Muscle layer of colon (tissue), 2 donors: ENCODE results near the gene ANKRD66.

ENCODE experiments used
- H3K27ac ChIP-seq: one replicate; pipeline ENCODE4 v1.7.0; 2013; ENCODE audit warnings: low read depth, mild to moderate bottlenecking, low read length, moderate library complexity
- H3K27me3 ChIP-seq, 2 donors: one replicate each; pipeline ENCODE4 v1.7.0; 2013; ENCODE audit warnings: low read length in 2 of 2, mild to moderate bottlenecking in 2 of 2; ENCODE audit not compliant: insufficient read depth in 2 of 2, control insufficient read depth in 1 of 2
- H3K36me3 ChIP-seq: one replicate; pipeline ENCODE4 v1.7.0; 2013; ENCODE audit warnings: mild to moderate bottlenecking, low read length; ENCODE audit not compliant: insufficient read depth
- H3K4me1 ChIP-seq: one replicate; pipeline ENCODE4 v1.7.0; 2013; ENCODE audit warnings: mild to moderate bottlenecking, low read length; ENCODE audit not compliant: insufficient read depth
- H3K4me3 ChIP-seq, 2 donors: one replicate each; pipeline ENCODE4 v1.7.0; 2013; ENCODE audit warnings: low read length in 2 of 2, low read depth in 1 of 2, mild to moderate bottlenecking in 1 of 2, moderate library complexity in 1 of 2
- H3K9ac ChIP-seq: one replicate; pipeline ENCODE4 v1.7.0; 2013; ENCODE audit warnings: low read length
- H3K9me3 ChIP-seq: one replicate; pipeline ENCODE4 v1.7.0; 2013; ENCODE audit warnings: mild to moderate bottlenecking, low read length
- donor health status: abdominal sarcoma.
- donor health status: Adenocarcinoma of cecum.

The ANKRD66 gene

GRCh38 chr6:46746696-46747095 lies at the start of gene ANKRD66:
Gene ANKRD66 (plus strand): TSS chr6:46746933. CDS start chr6:46751949, 5,016 bp downstream.
- Histone ChIP-seq H3K9ac (no peak within 1 kb of the TSS), H3K36me3 (no peaks in the 10 kb centered on the region), H3K9me3 (no peaks in the 10 kb centered on the region), H3K27ac (no peak within 1 kb of the TSS), H3K4me3 (no peak within 1 kb of the TSS), H3K4me1 (no peaks in the 10 kb centered on the region), H3K27me3 (no peaks in the 10 kb centered on the region)

- no peak overlapping the region for H3K4me3 ChIP-seq
- H3K36me3 ChIP-seq, result no peaks in the 10 kb centered on the region
- H3K27me3 ChIP-seq, result no peaks in the 10 kb centered on the region
- H3K9ac ChIP-seq, result no peak overlapping the region
- H3K4me1 ChIP-seq, result no peaks in the 10 kb centered on the region
- H3K27ac ChIP-seq, result no peak overlapping the region
- no peaks in the 10 kb centered on the region for H3K9me3 ChIP-seq
These were observed 46.8 kb upstream of the ANKRD66 start for GRCh38 chr6:46699970-46700369.

GRCh38 chr6:46704562-46704961 lies 42.2 kb upstream of the ANKRD66 start:
- no peaks in the 10 kb centered on the region for H3K9me3 ChIP-seq
- no peak overlapping the region for H3K27ac ChIP-seq
- H3K4me1 ChIP-seq, result no peaks in the 10 kb centered on the region
- no peak overlapping the region for H3K9ac ChIP-seq
- H3K36me3 ChIP-seq, result no peaks in the 10 kb centered on the region
- H3K4me3 ChIP-seq, result no peak overlapping the region
- no peaks in the 10 kb centered on the region for H3K27me3 ChIP-seq

GRCh38 chr6:46706464-46706863 lies 40.3 kb upstream of the ANKRD66 start:
- H3K4me1 ChIP-seq, result no peaks in the 10 kb centered on the region
- H3K9ac ChIP-seq, result no peak overlapping the region
- H3K27ac ChIP-seq, result no peak overlapping the region
- no peak overlapping the region for H3K4me3 ChIP-seq
- H3K27me3 ChIP-seq, result no peaks in the 10 kb centered on the region
- H3K36me3 ChIP-seq, result no peaks in the 10 kb centered on the region
- no peaks in the 10 kb centered on the region for H3K9me3 ChIP-seq

- H3K36me3 ChIP-seq, result no peaks in the 10 kb centered on the region
- H3K27me3 ChIP-seq, result no peaks in the 10 kb centered on the region
- no peak overlapping the region for H3K9ac ChIP-seq
- no peaks in the 10 kb centered on the region for H3K9me3 ChIP-seq
- no peaks in the 10 kb centered on the region for H3K4me1 ChIP-seq
- no peak overlapping the region for H3K4me3 ChIP-seq
- H3K27ac ChIP-seq, result no peak overlapping the region
These were observed 35.2 kb upstream of the ANKRD66 start for GRCh38 chr6:46711491-46711890.

GRCh38 chr6:46715141-46715540 lies 31.6 kb upstream of the ANKRD66 start:
- H3K4me1 ChIP-seq, result no peaks in the 10 kb centered on the region
- no peaks in the 10 kb centered on the region for H3K36me3 ChIP-seq
- no peak overlapping the region for H3K4me3 ChIP-seq
- no peaks in the 10 kb centered on the region for H3K9me3 ChIP-seq
- H3K27ac ChIP-seq, result no peak overlapping the region
- H3K27me3 ChIP-seq, result no peaks in the 10 kb centered on the region
- H3K9ac ChIP-seq, result no peak overlapping the region

- Histone ChIP-seq H3K27me3 (no peaks in the 10 kb centered on the region), H3K27ac (no peak overlapping the region), H3K4me1 (no peaks in the 10 kb centered on the region), H3K9ac (no peak overlapping the region), H3K9me3 (no peaks in the 10 kb centered on the region), H3K4me3 (no peak overlapping the region), H3K36me3 (no peaks in the 10 kb centered on the region)
These were observed 27.6 kb upstream of the ANKRD66 start for GRCh38 chr6:46719099-46719498.

- no peaks in the 10 kb centered on the region for H3K36me3 ChIP-seq
- H3K4me3 ChIP-seq, result no peak overlapping the region
- H3K27me3 ChIP-seq, result no peaks in the 10 kb centered on the region
- no peaks in the 10 kb centered on the region for H3K9me3 ChIP-seq
- no peak overlapping the region for H3K27ac ChIP-seq
- no peaks in the 10 kb centered on the region for H3K4me1 ChIP-seq
- H3K9ac ChIP-seq, result no peak overlapping the region
These were observed 26.3 kb upstream of the ANKRD66 start for GRCh38 chr6:46720401-46720800.

GRCh38 chr6:46729787-46730326 lies 16.9 kb upstream of the ANKRD66 start:
- H3K27ac ChIP-seq, result no peak overlapping the region
- H3K27me3 ChIP-seq, result no peaks in the 10 kb centered on the region
- H3K4me3 ChIP-seq, result no peak overlapping the region
- H3K9ac ChIP-seq, result no peak overlapping the region
- no peaks in the 10 kb centered on the region for H3K9me3 ChIP-seq
- no peaks in the 10 kb centered on the region for H3K4me1 ChIP-seq
- no peaks in the 10 kb centered on the region for H3K36me3 ChIP-seq

- no peaks in the 10 kb centered on the region for H3K36me3 ChIP-seq
- H3K4me3 ChIP-seq, result no peak overlapping the region
- H3K4me1 ChIP-seq, result no peaks in the 10 kb centered on the region
- H3K9ac ChIP-seq, result no peak overlapping the region
- H3K27ac ChIP-seq, result no peak overlapping the region
- no peaks in the 10 kb centered on the region for H3K9me3 ChIP-seq
- H3K27me3 ChIP-seq, result peaks cover 0 to 1% of the 10 kb centered on the region in 2 donors
These were observed 15.7 kb upstream of the ANKRD66 start for GRCh38 chr6:46730921-46731461.

- peaks cover 6 to 10% of the 10 kb centered on the region in 2 donors for H3K27me3 ChIP-seq
These were observed 13.4 kb upstream of the ANKRD66 start for GRCh38 chr6:46733341-46733801.

More at GRCh38 chr6:46733341-46733801, 13.4 kb upstream of the ANKRD66 start:
- Histone ChIP-seq H3K36me3 (no peaks in the 10 kb centered on the region), H3K4me1 (no peaks in the 10 kb centered on the region), H3K4me3 (no peak overlapping the region), H3K27ac (no peak overlapping the region), H3K9ac (no peak overlapping the region), H3K9me3 (no peaks in the 10 kb centered on the region)
